ENCODE measurements around the gene KLHL24. TPM values are rescaled to one million over a fixed set of nuclear protein-coding genes. Genes with fewer than 3 reads are reported as not detected.
"Not testable (repeated sequence)": the region's sequence is repeated elsewhere in the genome, so short reads cannot be mapped to it uniquely, and the experiment has no call there.

The KLHL24 gene
- total RNA-seq, 4 donors from 2014 or later, result 46.5 to 102 (median 58.8) TPM

DNA sequence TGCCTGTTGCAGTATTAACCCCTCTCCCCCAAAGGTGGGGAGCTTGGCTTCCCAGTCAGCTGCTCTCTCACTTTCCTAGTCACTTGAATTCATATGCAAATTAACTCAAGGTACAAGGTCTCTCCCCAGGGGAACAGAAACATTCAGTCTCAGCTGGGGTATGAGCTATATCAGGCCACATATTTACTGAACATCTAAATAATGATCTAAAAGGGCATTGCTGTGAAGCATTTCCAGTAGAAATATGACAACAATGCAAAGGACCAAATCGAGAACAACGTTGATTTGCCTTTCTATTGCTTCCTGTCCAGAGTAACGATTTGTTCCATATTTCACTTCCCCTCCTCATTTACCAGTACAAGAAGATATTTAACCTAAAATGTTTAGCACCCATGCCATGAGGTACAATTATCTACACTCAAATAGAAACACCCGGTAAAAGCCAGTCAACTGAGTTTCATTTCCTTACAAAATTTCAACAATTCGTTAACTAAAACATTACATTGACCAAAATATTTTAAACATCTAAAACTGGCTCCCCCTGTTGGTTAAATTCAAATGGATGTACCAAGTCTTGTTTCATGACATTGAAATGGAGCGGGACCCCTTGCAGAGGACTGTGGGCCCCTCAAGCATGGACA, 43.4 kb upstream of the KLHL24 start:
- no peaks in the 10 kb centered on the region for H3K27me3 ChIP-seq
- no peaks in the 10 kb centered on the region for H3K9me3 ChIP-seq
- no peaks in the 10 kb centered on the region for H3K36me3 ChIP-seq
- H3K4me3 ChIP-seq, result no peak overlapping the region
- TF ChIP-seq, protein P1, sequence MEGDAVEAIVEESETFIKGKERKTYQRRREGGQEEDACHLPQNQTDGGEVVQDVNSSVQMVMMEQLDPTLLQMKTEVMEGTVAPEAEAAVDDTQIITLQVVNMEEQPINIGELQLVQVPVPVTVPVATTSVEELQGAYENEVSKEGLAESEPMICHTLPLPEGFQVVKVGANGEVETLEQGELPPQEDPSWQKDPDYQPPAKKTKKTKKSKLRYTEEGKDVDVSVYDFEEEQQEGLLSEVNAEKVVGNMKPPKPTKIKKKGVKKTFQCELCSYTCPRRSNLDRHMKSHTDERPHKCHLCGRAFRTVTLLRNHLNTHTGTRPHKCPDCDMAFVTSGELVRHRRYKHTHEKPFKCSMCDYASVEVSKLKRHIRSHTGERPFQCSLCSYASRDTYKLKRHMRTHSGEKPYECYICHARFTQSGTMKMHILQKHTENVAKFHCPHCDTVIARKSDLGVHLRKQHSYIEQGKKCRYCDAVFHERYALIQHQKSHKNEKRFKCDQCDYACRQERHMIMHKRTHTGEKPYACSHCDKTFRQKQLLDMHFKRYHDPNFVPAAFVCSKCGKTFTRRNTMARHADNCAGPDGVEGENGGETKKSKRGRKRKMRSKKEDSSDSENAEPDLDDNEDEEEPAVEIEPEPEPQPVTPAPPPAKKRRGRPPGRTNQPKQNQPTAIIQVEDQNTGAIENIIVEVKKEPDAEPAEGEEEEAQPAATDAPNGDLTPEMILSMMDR (IDR thresholded peaks at IDR 0.05), result no peak
- TF ChIP-seq POLR2A (IDR thresholded peaks at IDR 0.05) (no peak), EP300 (IDR thresholded peaks at IDR 0.05) (no peak), POLR2AphosphoS5 (IDR thresholded peaks at IDR 0.05) (no peak)
- WGBS, result 71% methylated on average over 6 of the region's 6 CpGs
- no peak for DNase-seq (ENCODE audit: low spot score in 2 of 2)
- no peaks in the 10 kb centered on the region for H3K4me1 ChIP-seq
- no peak overlapping the region for H3K27ac ChIP-seq

DNA sequence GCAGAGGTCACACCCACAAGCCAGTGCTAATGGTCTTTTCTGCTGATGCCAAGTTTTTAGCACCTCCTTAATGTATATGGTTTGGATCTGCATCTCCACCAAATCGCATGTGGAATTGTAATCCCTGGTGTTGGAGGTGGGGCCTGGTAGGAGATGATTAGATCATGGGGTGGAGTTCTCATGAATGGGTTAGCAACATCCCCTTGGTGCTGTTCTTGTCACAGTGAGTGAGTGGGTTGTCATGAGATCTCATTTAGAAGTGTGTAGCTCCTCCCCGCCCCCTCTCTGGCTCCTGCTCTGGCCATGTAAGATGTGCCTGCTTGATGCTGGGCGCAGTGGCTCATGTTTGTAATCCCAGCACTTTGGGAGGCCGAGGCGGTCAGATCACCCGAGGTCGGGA, 42.6 kb upstream of the KLHL24 start:
- Histone ChIP-seq H3K4me3 (no peak overlapping the region), H3K27ac (no peak overlapping the region), H3K36me3 (no peaks in the 10 kb centered on the region), H3K27me3 (no peaks in the 10 kb centered on the region), H3K9me3 (no peaks in the 10 kb centered on the region), H3K4me1 (no peaks in the 10 kb centered on the region)
- DNase-seq (ENCODE audit: low spot score in 2 of 2), result peak in 1 of 2 donors; percentile 47
- 95% methylated on average over 7 of the region's 7 CpGs for WGBS
- TF ChIP-seq, protein P1 (IDR thresholded peaks at IDR 0.05), result no peak
- no peak for TF ChIP-seq POLR2A (IDR thresholded peaks at IDR 0.05)
- no peak for TF ChIP-seq EP300 (IDR thresholded peaks at IDR 0.05)
- no peak for TF ChIP-seq POLR2AphosphoS5 (IDR thresholded peaks at IDR 0.05)

DNA sequence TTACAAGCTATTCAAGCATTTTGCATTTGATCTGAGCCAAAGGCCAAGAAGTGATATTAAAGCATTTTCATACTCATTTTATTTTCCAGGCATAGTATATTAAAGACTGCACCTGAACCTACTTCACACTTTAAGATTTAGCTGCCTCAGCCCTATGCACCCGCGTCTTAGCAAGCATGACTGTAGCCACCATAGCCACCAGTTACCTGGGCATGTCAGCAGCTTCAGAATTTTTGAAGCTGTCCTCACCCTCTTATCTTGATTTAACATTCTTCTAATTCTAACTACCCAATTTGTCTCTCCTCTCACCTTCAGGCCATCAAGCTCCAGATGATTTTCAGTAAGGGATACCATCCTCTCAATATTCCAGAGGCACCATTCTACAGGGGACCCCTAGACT, 40.8 kb upstream of the KLHL24 start:
- Histone ChIP-seq H3K36me3 (no peaks in the 10 kb centered on the region), H3K4me3 (no peak overlapping the region), H3K27ac (no peak overlapping the region), H3K27me3 (no peaks in the 10 kb centered on the region), H3K9me3 (no peaks in the 10 kb centered on the region), H3K4me1 (no peaks in the 10 kb centered on the region)
- 74% methylated on average over 2 of the region's 2 CpGs for WGBS
- TF ChIP-seq POLR2A (IDR thresholded peaks at IDR 0.05), result no peak
- TF ChIP-seq EP300 (IDR thresholded peaks at IDR 0.05), result no peak
- TF ChIP-seq, protein P1 (IDR thresholded peaks at IDR 0.05), result no peak
- TF ChIP-seq POLR2AphosphoS5 (IDR thresholded peaks at IDR 0.05), result no peak
- DNase-seq (ENCODE audit: low spot score in 2 of 2), result peak in 1 of 2 donors; percentile 18

DNA sequence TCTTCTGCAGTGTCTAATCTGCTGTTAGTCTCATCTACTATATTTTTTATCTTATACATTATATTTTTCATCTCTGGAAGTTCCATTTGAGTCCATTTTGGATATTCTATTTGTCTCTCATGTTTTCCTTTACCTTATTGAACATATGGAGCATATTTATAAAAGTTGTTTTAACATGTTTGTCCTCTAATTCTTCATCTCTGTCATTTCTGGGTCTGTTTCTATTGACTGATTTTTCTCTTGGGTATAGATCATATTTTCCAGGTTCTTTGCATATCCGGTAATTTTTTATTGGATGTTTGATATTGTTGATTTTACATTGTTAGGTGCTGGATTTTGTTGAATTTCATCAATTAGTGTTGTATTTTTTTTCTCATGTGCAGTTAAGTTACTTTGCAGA, 37.5 kb upstream of the KLHL24 start:
- Histone ChIP-seq H3K27me3 (no peaks in the 10 kb centered on the region), H3K4me3 (no peak overlapping the region), H3K27ac (no peak overlapping the region), H3K4me1 (no peaks in the 10 kb centered on the region), H3K36me3 (no peaks in the 10 kb centered on the region), H3K9me3 (no peaks in the 10 kb centered on the region)
- no peak for DNase-seq (ENCODE audit: low spot score in 2 of 2)
- WGBS, result 56% methylated on average over 1 of the region's 1 CpG
- TF ChIP-seq EP300 (IDR thresholded peaks at IDR 0.05) (no peak), POLR2AphosphoS5 (IDR thresholded peaks at IDR 0.05) (no peak), POLR2A (IDR thresholded peaks at IDR 0.05) (no peak)
- TF ChIP-seq, protein P1 (IDR thresholded peaks at IDR 0.05), result no peak

DNA sequence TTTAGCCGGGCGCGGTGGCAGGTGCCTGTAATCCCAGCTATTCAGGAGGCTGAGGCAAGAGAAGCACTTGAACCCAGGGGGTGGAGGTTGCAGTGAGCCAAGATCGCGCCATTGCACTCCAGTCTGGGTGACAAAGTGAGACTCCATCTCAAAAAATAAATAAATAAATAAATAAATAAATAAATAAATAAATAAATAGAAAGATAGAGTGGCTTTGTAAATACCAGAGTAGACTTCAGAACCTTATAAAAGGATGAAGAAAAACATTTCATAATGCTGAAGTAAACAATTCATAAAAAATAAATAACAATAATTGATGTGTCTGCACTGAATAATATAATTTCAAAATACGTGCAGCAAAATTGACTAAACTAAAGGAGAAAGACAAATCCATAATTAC, 24.1 kb upstream of the KLHL24 start:
- H3K9me3 ChIP-seq, result not testable (repeated sequence)

More for the DNA sequence above, 24.1 kb upstream of the KLHL24 start:
- not testable (repeated sequence) for H3K4me1 ChIP-seq; H3K4me3 ChIP-seq; DNase-seq (ENCODE audit: low spot score in 2 of 2); H3K36me3 ChIP-seq; H3K27me3 ChIP-seq; H3K27ac ChIP-seq
- 94% methylated on average over 6 of the region's 6 CpGs for WGBS
